ENCODE measurements around the gene RYR1.

Gene RYR1

DNA sequence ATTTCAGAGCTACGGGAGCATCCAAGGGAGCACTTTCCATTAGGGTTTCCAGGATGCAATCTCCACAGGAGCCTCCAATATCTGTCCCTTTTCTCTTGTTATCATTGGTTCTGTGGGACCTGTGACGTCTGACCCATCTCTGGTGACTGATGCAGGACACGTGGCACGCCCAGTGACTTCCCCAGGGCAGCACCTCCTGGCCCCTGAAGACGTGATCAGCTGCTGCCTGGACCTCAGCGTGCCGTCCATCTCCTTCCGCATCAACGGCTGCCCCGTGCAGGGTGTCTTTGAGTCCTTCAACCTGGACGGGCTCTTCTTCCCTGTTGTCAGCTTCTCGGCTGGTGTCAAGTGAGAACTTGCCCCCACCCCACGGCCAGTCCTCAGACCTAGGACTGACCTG is 25.5 kb downstream of the RYR1 start:
- H3K79me2 ChIP-seq (ENCODE audit: insufficient read depth, low read length) = no peaks in the 10 kb centered on the region
- TF ChIP-seq, protein P1, sequence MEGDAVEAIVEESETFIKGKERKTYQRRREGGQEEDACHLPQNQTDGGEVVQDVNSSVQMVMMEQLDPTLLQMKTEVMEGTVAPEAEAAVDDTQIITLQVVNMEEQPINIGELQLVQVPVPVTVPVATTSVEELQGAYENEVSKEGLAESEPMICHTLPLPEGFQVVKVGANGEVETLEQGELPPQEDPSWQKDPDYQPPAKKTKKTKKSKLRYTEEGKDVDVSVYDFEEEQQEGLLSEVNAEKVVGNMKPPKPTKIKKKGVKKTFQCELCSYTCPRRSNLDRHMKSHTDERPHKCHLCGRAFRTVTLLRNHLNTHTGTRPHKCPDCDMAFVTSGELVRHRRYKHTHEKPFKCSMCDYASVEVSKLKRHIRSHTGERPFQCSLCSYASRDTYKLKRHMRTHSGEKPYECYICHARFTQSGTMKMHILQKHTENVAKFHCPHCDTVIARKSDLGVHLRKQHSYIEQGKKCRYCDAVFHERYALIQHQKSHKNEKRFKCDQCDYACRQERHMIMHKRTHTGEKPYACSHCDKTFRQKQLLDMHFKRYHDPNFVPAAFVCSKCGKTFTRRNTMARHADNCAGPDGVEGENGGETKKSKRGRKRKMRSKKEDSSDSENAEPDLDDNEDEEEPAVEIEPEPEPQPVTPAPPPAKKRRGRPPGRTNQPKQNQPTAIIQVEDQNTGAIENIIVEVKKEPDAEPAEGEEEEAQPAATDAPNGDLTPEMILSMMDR (IDR thresholded peaks at IDR 0.05; ENCODE audit: insufficient read depth, low read length, poor library complexity, severe bottlenecking) = no peak
- no peak for TF ChIP-seq EZH2phosphoT487 (conservative IDR thresholded peaks at IDR 0.05; ENCODE audit: low read length)
- H2AFZ ChIP-seq (ENCODE audit: low read depth, low read length, severe bottlenecking) = no peak overlapping the region
- no peak overlapping the region for H3K4me3 ChIP-seq (ENCODE audit: insufficient read depth, low read length, poor library complexity, severe bottlenecking)
- no peaks in the 10 kb centered on the region for H3F3A ChIP-seq (ENCODE audit: insufficient read depth)
- H3K9me2 ChIP-seq (replicated peaks; ENCODE audit: insufficient read depth, low read length) = no peaks in the 10 kb centered on the region
- H3K9me3 ChIP-seq (ENCODE audit: insufficient read depth, low read length) = no peaks in the 10 kb centered on the region
- H3K9ac ChIP-seq (ENCODE audit: low read length) = no peak overlapping the region
- H4K20me1 ChIP-seq (ENCODE audit: low read depth, low read length) = no peaks in the 10 kb centered on the region
- H3K4me2 ChIP-seq (ENCODE audit: low read depth, low read length, poor library complexity, severe bottlenecking) = no peak overlapping the region
- no peaks in the 10 kb centered on the region for H3K27me3 ChIP-seq (ENCODE audit: low read length)
- H3K36me3 ChIP-seq (ENCODE audit: low read length) = no peaks in the 10 kb centered on the region
- no peak overlapping the region for H3K27ac ChIP-seq (ENCODE audit: low read depth, low read length)

DNA sequence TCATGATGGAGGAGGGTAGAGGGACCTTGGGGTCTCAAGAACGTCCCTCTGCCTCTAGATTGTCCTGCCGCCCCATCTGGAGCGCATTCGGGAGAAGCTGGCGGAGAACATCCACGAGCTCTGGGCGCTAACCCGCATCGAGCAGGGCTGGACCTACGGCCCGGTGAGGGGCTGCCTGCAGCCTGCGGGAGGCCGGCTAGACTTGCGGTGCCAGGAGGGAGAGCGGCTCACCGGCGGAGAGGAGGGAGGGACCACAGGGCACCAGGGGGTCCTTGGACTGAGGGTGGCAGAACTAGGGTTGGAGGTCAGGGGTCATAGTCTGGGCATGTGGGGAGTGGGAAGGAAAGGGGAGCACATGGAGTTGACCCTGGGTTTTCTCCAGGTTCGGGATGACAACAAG is 29.9 kb downstream of the RYR1 start:
- no peaks in the 10 kb centered on the region for H3K27me3 ChIP-seq (ENCODE audit: low read length)
- H3F3A ChIP-seq (ENCODE audit: insufficient read depth) = no peaks in the 10 kb centered on the region
- H3K79me2 ChIP-seq (ENCODE audit: insufficient read depth, low read length) = no peaks in the 10 kb centered on the region
- no peaks in the 10 kb centered on the region for H3K36me3 ChIP-seq (ENCODE audit: low read length)
- TF ChIP-seq, protein P1 (IDR thresholded peaks at IDR 0.05; ENCODE audit: insufficient read depth, low read length, poor library complexity, severe bottlenecking) = no peak
- no peak for TF ChIP-seq EZH2phosphoT487 (conservative IDR thresholded peaks at IDR 0.05; ENCODE audit: low read length)
- no peaks in the 10 kb centered on the region for H4K20me1 ChIP-seq (ENCODE audit: low read depth, low read length)
- no peak overlapping the region for H3K9ac ChIP-seq (ENCODE audit: low read length)
- H3K4me2 ChIP-seq (ENCODE audit: low read depth, low read length, poor library complexity, severe bottlenecking) = no peak overlapping the region
- H3K27ac ChIP-seq (ENCODE audit: low read depth, low read length) = no peak overlapping the region
- H3K9me2 ChIP-seq (replicated peaks; ENCODE audit: insufficient read depth, low read length) = no peaks in the 10 kb centered on the region
- H2AFZ ChIP-seq (ENCODE audit: low read depth, low read length, severe bottlenecking) = no peak overlapping the region
- H3K9me3 ChIP-seq (ENCODE audit: insufficient read depth, low read length) = no peaks in the 10 kb centered on the region
- no peak overlapping the region for H3K4me3 ChIP-seq (ENCODE audit: insufficient read depth, low read length, poor library complexity, severe bottlenecking)

DNA sequence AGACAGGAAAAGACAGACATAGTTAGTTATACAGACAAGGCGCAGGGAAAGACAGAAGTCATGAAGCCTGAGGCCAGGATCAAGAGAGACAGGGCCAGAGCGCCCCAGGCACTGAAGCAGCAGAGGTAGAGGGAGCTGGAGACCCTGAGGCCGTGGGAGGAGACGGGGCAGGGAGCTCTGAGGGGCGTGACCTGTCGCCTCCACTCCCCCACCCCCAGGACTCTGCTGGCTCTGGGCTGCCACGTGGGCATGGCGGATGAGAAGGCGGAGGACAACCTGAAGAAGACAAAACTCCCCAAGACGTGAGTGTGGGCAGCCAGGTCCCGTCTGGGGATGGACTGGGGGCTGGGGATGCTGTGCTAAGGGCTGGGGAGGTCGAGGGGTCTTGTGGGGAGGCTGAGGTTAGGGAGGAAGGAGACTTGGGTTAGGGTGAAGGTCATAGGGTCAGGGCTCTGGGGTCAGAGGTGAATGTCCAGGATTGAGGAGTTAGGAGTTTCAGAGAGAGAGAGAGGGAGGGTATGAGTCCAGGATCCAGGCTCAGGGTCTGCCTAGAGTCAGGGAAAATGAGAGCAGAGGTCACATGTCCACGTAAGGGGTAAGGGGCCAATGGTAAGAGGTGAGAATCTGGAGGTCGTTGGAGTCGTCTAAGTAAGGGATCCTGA is 31.1 kb downstream of the RYR1 start:
- no peaks in the 10 kb centered on the region for H3K27me3 ChIP-seq (ENCODE audit: low read length)
- H3K27ac ChIP-seq (ENCODE audit: low read depth, low read length) = no peak overlapping the region
- no peaks in the 10 kb centered on the region for H3F3A ChIP-seq (ENCODE audit: insufficient read depth)
- no peaks in the 10 kb centered on the region for H4K20me1 ChIP-seq (ENCODE audit: low read depth, low read length)
- H3K4me3 ChIP-seq (ENCODE audit: insufficient read depth, low read length, poor library complexity, severe bottlenecking) = no peak overlapping the region
- H2AFZ ChIP-seq (ENCODE audit: low read depth, low read length, severe bottlenecking) = no peak overlapping the region
- H3K4me2 ChIP-seq (ENCODE audit: low read depth, low read length, poor library complexity, severe bottlenecking) = no peak overlapping the region
- no peak overlapping the region for H3K9ac ChIP-seq (ENCODE audit: low read length)
- H3K9me2 ChIP-seq (replicated peaks; ENCODE audit: insufficient read depth, low read length) = no peaks in the 10 kb centered on the region
- no peaks in the 10 kb centered on the region for H3K9me3 ChIP-seq (ENCODE audit: insufficient read depth, low read length)
- H3K79me2 ChIP-seq (ENCODE audit: insufficient read depth, low read length) = no peaks in the 10 kb centered on the region
- H3K36me3 ChIP-seq (ENCODE audit: low read length) = no peaks in the 10 kb centered on the region
- TF ChIP-seq, protein P1 (IDR thresholded peaks at IDR 0.05; ENCODE audit: insufficient read depth, low read length, poor library complexity, severe bottlenecking) = no peak
- TF ChIP-seq EZH2phosphoT487 (conservative IDR thresholded peaks at IDR 0.05; ENCODE audit: low read length) = no peak

Data from SU-DHL-6 (cell line).